AG04449 (cell line): Measurements from ENCODE around the gene PTPN14.
"Not testable (repeated sequence)": the region's sequence is repeated elsewhere in the genome, so short reads cannot be mapped to it uniquely, and the experiment has no call there.

Source experiments
- CTCF ChIA-PET: fragments of 350-600 bp; formaldehyde crosslinking; extraction: SDS; loops from one replicate; lab custom pipeline; 2021; ENCODE audit warnings: antibody characterized with exemption; lab: Yijun Ruan, JAX
- POLR2A ChIA-PET: fragments of 400-600, 350-600 bp; formaldehyde crosslinking; extraction: SDS; loops from one replicate; lab custom pipeline; 2020; ENCODE audit warnings: antibody characterized with exemption, inconsistent platforms; lab: Yijun Ruan, JAX
- DNase-seq: peaks from one replicate; pipeline ENCODE4 v3.0.0-alpha.2; 2010; ENCODE audit warnings: low read depth, low spot score
- H3K4me3 ChIP-seq: 2 replicates; pipeline ENCODE4 v1.5.1; 2011; ENCODE audit warnings: low read depth, mild to moderate bottlenecking, control low read depth, low read length
- CTCF ChIP-seq: IDR thresholded peaks from one replicate; pipeline ENCODE4 v1.5.1; 2011; ENCODE audit warnings: mild to moderate bottlenecking, moderate library complexity, low read length, control low read depth, inconsistent platforms; ENCODE audit not compliant: insufficient read depth; ENCODE audit errors: missing control alignments

Gene PTPN14

DNA sequence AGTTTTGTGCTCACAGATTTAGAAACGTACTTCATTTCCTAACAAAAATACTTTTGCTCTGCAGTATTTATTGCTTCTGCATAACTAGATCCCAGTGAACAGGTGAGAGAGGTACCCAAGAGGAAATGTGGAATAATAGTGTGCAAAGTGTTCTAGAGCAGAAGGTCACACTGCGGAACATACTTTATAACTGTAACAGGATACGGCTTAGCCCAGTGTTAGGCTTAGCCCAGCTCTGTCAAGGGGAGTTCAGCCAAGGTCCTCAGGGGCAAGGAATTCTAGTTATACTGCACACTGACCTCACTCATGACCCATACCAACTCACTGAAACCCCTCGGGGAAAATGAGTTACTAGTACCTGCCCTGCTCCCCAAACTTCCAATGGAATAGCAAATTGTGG lies 55.3 kb downstream of the PTPN14 start:
- CTCF ChIA-PET, result no interaction called here
- no peak for TF ChIP-seq CTCF
- POLR2A ChIA-PET, result no interaction called here
- no peak for DNase-seq
- no peak overlapping the region for H3K4me3 ChIP-seq

DNA sequence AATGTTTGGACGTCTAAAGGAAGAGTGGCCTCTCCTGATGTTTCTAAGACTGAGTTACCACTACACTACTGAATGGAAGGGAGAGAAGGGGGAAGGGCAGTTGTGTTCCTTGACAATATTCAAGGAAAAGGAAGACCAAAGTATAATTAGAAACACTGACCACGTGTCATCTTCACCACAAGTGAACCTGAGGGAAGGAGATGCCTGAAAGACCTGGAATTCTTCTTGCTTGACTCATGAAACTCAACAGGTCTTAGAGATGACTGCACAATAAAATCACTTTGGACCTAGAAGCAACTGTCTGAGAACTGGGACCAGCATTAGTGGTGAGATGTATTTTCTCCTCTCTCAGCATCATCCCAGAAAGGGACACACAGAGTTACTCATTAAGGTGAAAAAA lies 56.7 kb downstream of the PTPN14 start:
- no peak overlapping the region for H3K4me3 ChIP-seq
- no peak for TF ChIP-seq CTCF
- ChIA-PET CTCF (interaction anchor here (2.5 to 2.9 kb wide), 2 partner anchors 90 to 162 kb away, joined by 8 to 12 read pairs; no protein-coding TSS in a partner anchor), POLR2A (no interaction called here)
- no peak for DNase-seq

DNA sequence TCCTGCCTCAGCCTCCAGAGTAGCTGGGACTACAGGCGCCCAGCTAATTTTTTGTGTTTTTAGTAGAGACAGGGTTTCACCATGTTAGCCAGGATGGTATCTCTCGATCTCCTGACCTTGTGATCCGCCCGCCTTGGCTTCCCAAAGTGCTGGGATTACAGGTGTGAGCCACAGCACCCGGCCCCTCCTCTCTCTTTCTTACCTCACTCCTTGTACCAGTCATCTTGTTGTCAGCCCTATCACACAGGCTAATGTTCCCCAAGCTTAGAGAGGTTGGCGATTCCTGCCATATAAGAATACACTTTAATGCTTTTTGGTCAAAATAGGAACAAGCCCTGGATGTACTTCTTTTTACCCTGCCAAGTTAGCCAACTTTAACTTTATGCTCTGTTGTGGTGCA lies 57.2 kb downstream of the PTPN14 start:
- H3K4me3 ChIP-seq, DNase-seq, POLR2A ChIA-PET: not testable (repeated sequence)
- CTCF ChIA-PET, result interaction anchor here (2.5 to 2.9 kb wide), 2 partner anchors 91 to 161 kb away, joined by 8 to 12 read pairs; no protein-coding TSS in a partner anchor

- CTCF ChIA-PET, result interaction anchor here (1.1 to 2.9 kb wide), 3 partner anchors 25 to 161 kb away, joined by 3 to 12 read pairs (median 8); no protein-coding TSS in a partner anchor
- POLR2A ChIA-PET, result no interaction called here
- DNase-seq, result no peak
- no peak overlapping the region for H3K4me3 ChIP-seq
- no peak for TF ChIP-seq CTCF
Measured at GRCh38 chr1:214493126-214493796, 58.1 kb downstream of the PTPN14 start.

- no peak for TF ChIP-seq CTCF
- DNase-seq, result no peak
- POLR2A ChIA-PET, result no interaction called here
- CTCF ChIA-PET, result interaction anchor here (0.7 to 2.9 kb wide), 5 partner anchors 8 to 160 kb away, joined by 3 to 12 read pairs (median 3); no protein-coding TSS in a partner anchor
- H3K4me3 ChIP-seq, result no peak overlapping the region
Measured at GRCh38 chr1:214492401-214493075, 58.9 kb downstream of the PTPN14 start.

GRCh38 chr1:214491468-214492146 lies 59.8 kb downstream of the PTPN14 start:
- no peak overlapping the region for H3K4me3 ChIP-seq
- ChIA-PET POLR2A (no interaction called here), CTCF (interaction anchor here (0.7 to 1.4 kb wide), 4 partner anchors 8 to 75 kb away, joined by 3 read pairs; no protein-coding TSS in a partner anchor)
- TF ChIP-seq CTCF, result no peak
- DNase-seq, result no peak
